ENCODE measurements around the gene LZTR1. TPM values are rescaled to one million over a fixed set of nuclear protein-coding genes. Genes with fewer than 3 reads are reported as not detected.

The LZTR1 gene
- total and polyA plus RNA-seq, 2 of the 4 experiments (the other 2 are of a cell fraction): 22.8 to 41.3 TPM

GRCh38 chr22:21022507-21022906 lies 40.4 kb downstream of the LZTR1 start:
- dilution Hi-C loops (cut with HindIII; ENCODE audit: low sequenced_read_pairs, unreplicated experiment): no loop called here
- CTCF ChIA-PET: no interaction called here

More at GRCh38 chr22:21022507-21022906, 40.4 kb downstream of the LZTR1 start:
- H3K27ac ChIP-seq (ENCODE audit: insufficient read depth, low read length): no peak overlapping the region
- POLR2A ChIA-PET (ENCODE audit: unreplicated experiment): no interaction called here
- H3K9me3 ChIP-seq (ENCODE audit: control insufficient read depth, insufficient read depth, low read length): no peaks in the 10 kb centered on the region
- H4K8ac ChIP-seq (ENCODE audit: low read depth in 2 of 2, low read length in 2 of 2): no peak overlapping the region
- H3K23ac ChIP-seq (ENCODE audit: low read depth, low read length): no peak overlapping the region
- H3K79me1 ChIP-seq (ENCODE audit: low read depth in 1 of 2, low read length in 2 of 2): no peaks in the 10 kb centered on the region
- no peak overlapping the region for H3K56ac ChIP-seq (ENCODE audit: extremely low read depth, insufficient read depth, low read length)
- no peak overlapping the region for H2BK15ac ChIP-seq (ENCODE audit: low read depth, low read length)
- no peak overlapping the region for H2AK9ac ChIP-seq (replicated peaks; ENCODE audit: low read depth, low read length, poor library complexity)
- in situ Hi-C loops (cut with MboI; ENCODE audit: low sequenced_read_pairs): no loop called here
- no peak overlapping the region for H2BK20ac ChIP-seq (ENCODE audit: low read depth, low read length)
- peak overlapping the region; percentile 43 for H2AFZ ChIP-seq (replicated peaks; ENCODE audit: low read length, poor library complexity)
- H3K4me1 ChIP-seq (ENCODE audit: control insufficient read depth, insufficient read depth, low read length): peaks cover under 1% of the 10 kb centered on the region; the same call in 1 of the 2 replicates
- no peak overlapping the region for H3K4ac ChIP-seq (ENCODE audit: low read depth, low read length)
- no peak overlapping the region for H2AK5ac ChIP-seq (ENCODE audit: low read depth, low read length)
- H3K9ac ChIP-seq (ENCODE audit: low read depth, low read length): no peak overlapping the region
- H4K20me1 ChIP-seq (ENCODE audit: insufficient read depth, low read length): no peaks in the 10 kb centered on the region
- H3K18ac ChIP-seq (ENCODE audit: low read depth, low read length): no peak overlapping the region
- no peak for DNase-seq
- no peak overlapping the region for H2BK120ac ChIP-seq (ENCODE audit: low read depth, low read length)
- H2BK5ac ChIP-seq (ENCODE audit: low read depth, low read length, poor library complexity, severe bottlenecking): no peak overlapping the region
- no TSS peak for BruUV-seq (replicated peaks)
- H3K4me3 ChIP-seq (ENCODE audit: insufficient read depth, low read depth, low read length): no peak overlapping the region
- H3K14ac ChIP-seq (replicated peaks; ENCODE audit: low read depth, low read length): no peak overlapping the region
- H4K91ac ChIP-seq (ENCODE audit: insufficient read depth, low read depth, low read length): no peak overlapping the region
- no peak overlapping the region for H4K5ac ChIP-seq (ENCODE audit: low read depth, low read length)
- H3K9me1 ChIP-seq (ENCODE audit: insufficient read depth, low read length): no peaks in the 10 kb centered on the region
- TF ChIP-seq ELK1 (IDR thresholded peaks at IDR 0.05; ENCODE audit: borderline replicate concordance, low read depth, low read length) (no peak), SMC3 (IDR thresholded peaks at IDR 0.05; ENCODE audit: low read depth, low read length) (no peak), MAFK (IDR thresholded peaks at IDR 0.05; ENCODE audit: low read depth, low read length) (no peak), NFE2L2 (IDR thresholded peaks at IDR 0.05; ENCODE audit: low read depth, low read length) (no peak), CEBPB (IDR thresholded peaks at IDR 0.05; ENCODE audit: low read depth, low read length) (no peak), MAZ (IDR thresholded peaks at IDR 0.05; ENCODE audit: borderline replicate concordance, low read depth, low read length) (no peak), FOS (IDR thresholded peaks at IDR 0.05; ENCODE audit: low read depth, low read length) (no peak), USF2 (IDR thresholded peaks at IDR 0.05; ENCODE audit: low read depth, low read length) (no peak), RFX5 (IDR thresholded peaks at IDR 0.05; ENCODE audit: low read depth, low read length) (no peak), MXI1 (IDR thresholded peaks at IDR 0.05; ENCODE audit: borderline replicate concordance, low read depth, low read length) (no peak), BHLHE40 (IDR thresholded peaks at IDR 0.05; ENCODE audit: low read depth, low read length) (no peak), CHD1 (IDR thresholded peaks at IDR 0.05; ENCODE audit: low read depth, low read length) (no peak), RAD21 (IDR thresholded peaks at IDR 0.05; ENCODE audit: low read length) (no peak), POLR2A (IDR thresholded peaks at IDR 0.05; ENCODE audit: low read depth, low read length) (no peak)
- TF ChIP-seq, protein P1, sequence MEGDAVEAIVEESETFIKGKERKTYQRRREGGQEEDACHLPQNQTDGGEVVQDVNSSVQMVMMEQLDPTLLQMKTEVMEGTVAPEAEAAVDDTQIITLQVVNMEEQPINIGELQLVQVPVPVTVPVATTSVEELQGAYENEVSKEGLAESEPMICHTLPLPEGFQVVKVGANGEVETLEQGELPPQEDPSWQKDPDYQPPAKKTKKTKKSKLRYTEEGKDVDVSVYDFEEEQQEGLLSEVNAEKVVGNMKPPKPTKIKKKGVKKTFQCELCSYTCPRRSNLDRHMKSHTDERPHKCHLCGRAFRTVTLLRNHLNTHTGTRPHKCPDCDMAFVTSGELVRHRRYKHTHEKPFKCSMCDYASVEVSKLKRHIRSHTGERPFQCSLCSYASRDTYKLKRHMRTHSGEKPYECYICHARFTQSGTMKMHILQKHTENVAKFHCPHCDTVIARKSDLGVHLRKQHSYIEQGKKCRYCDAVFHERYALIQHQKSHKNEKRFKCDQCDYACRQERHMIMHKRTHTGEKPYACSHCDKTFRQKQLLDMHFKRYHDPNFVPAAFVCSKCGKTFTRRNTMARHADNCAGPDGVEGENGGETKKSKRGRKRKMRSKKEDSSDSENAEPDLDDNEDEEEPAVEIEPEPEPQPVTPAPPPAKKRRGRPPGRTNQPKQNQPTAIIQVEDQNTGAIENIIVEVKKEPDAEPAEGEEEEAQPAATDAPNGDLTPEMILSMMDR (conservative IDR thresholded peaks at IDR 0.05; ENCODE audit: low read depth, low read length): no peak
- 60% methylated on average over 1 of the region's 10 CpGs; no CpG with 5 or more reads in 1 of the 2 experiments for WGBS, 2 experiments (ENCODE audit: extremely low coverage in 2 of 2, insufficient read length in 1 of 2)
- H3K4me2 ChIP-seq (ENCODE audit: low read depth, low read length): no peak overlapping the region
- H3K36me3 ChIP-seq (ENCODE audit: control insufficient read depth, insufficient read depth, low read length): no peaks in the 10 kb centered on the region
- H3K27me3 ChIP-seq (ENCODE audit: control insufficient read depth, insufficient read depth, low read length): peaks cover 7% of the 10 kb centered on the region
- no peak for ATAC-seq (ENCODE audit: low read depth)
- intact Hi-C loops (cut with micrococcal nuclease): no loop called here
